ENCODE data around the gene TBC1D4.

DNA sequence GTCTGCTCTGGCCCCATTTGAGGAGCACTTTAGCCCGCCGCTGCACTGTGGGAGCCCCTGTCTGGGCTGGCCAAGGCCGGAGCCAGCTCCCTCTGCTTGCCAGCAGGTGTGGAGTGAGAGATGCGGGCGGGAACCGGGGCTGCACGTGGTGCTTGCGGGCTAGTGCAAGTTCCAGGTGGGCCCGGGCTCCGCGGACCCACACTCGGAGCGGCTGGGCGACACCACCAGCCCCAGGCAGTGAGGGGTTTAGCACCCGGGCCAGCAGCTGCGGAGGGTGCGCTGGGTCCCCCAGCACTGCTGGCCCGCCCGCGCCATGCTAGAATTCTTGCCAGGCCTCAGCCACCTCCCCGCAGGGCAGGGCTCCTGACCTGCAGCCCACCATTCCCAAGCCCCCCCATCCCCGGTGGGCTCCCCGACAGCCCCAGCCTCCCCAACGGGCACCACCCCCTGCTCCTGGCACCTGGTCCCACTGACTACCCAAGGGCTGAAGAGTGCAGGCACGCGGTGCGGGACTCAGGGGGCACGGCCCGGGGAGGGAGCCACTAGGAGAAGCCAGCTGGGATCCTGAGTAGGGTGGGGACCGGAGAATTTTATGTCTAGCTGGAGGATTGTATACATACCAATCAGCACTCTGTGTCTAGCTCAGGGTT lies 36.6 kb upstream of the TBC1D4 start:
- TF ChIP-seq CTCF (IDR thresholded peaks at IDR 0.05; ENCODE audit: low read length) (no peak), EZH2phosphoT487 (IDR thresholded peaks at IDR 0.05; ENCODE audit: low read length) (no peak), EZH2 (optimal IDR thresholded peaks at IDR 0.05; ENCODE audit: low read depth, low read length) (no peak)
